Panc1 (cell line): ENCODE results near the gene SLC4A4.

Experiments
- POLR2AphosphoS5 ChIP-seq: IDR thresholded peaks from 2 replicates; pipeline ENCODE4 v1.6.1; 2012; ENCODE audit warnings: mild to moderate bottlenecking, low read depth, low read length, moderate library complexity
- SIN3A ChIP-seq: IDR thresholded peaks from 2 replicates; pipeline ENCODE4 v1.6.1; 2012; ENCODE audit warnings: low read depth, mild to moderate bottlenecking, low read length, moderate library complexity, borderline replicate concordance; ENCODE audit not compliant: insufficient read depth
- TCF7L2 ChIP-seq: IDR thresholded peaks from 2 replicates; pipeline ENCODE4 v1.6.1; 2011; ENCODE audit warnings: mild to moderate bottlenecking, low read depth, low read length, inconsistent platforms
- TF ChIP-seq, protein P1 (sequence below): fragments of 450-650 bp; IDR thresholded peaks from 2 replicates; pipeline ENCODE4 v1.5.1; 2017; ENCODE audit warnings: mild to moderate bottlenecking
- TF ChIP-seq, protein P2 (sequence below), 2 experiments: IDR thresholded peaks; 2 replicates each; pipeline ENCODE4 v1.6.1; 2011 to 2012; ENCODE audit warnings: low read depth in 2 of 2, control low read depth in 1 of 2, low read length in 1 of 2, mild to moderate bottlenecking in 1 of 2, moderate library complexity in 1 of 2; ENCODE audit not compliant: insufficient read depth in 1 of 2

DNA sequence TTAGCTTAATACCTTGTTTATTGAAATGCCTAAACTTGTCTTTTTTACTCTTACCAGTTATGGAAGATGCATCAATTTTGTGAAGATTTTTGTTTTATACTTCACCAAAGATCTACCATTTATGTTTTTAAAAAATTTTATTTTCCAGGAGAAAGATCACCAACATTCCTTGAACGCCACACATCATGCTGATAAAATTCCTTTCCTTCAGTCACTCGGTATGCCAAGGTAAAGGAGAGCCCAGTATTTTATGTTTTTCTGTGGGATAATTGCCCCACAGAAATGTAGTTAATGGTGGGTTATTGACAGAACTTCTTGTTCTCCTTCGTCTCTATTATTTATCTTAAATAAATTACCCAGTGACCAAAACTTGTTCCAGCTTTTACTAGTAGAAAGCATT lies 228.0 kb downstream of the SLC4A4 start:
- TF ChIP-seq, protein P1, sequence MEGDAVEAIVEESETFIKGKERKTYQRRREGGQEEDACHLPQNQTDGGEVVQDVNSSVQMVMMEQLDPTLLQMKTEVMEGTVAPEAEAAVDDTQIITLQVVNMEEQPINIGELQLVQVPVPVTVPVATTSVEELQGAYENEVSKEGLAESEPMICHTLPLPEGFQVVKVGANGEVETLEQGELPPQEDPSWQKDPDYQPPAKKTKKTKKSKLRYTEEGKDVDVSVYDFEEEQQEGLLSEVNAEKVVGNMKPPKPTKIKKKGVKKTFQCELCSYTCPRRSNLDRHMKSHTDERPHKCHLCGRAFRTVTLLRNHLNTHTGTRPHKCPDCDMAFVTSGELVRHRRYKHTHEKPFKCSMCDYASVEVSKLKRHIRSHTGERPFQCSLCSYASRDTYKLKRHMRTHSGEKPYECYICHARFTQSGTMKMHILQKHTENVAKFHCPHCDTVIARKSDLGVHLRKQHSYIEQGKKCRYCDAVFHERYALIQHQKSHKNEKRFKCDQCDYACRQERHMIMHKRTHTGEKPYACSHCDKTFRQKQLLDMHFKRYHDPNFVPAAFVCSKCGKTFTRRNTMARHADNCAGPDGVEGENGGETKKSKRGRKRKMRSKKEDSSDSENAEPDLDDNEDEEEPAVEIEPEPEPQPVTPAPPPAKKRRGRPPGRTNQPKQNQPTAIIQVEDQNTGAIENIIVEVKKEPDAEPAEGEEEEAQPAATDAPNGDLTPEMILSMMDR = no peak
- TF ChIP-seq SIN3A = no peak
- TF ChIP-seq, protein P2, sequence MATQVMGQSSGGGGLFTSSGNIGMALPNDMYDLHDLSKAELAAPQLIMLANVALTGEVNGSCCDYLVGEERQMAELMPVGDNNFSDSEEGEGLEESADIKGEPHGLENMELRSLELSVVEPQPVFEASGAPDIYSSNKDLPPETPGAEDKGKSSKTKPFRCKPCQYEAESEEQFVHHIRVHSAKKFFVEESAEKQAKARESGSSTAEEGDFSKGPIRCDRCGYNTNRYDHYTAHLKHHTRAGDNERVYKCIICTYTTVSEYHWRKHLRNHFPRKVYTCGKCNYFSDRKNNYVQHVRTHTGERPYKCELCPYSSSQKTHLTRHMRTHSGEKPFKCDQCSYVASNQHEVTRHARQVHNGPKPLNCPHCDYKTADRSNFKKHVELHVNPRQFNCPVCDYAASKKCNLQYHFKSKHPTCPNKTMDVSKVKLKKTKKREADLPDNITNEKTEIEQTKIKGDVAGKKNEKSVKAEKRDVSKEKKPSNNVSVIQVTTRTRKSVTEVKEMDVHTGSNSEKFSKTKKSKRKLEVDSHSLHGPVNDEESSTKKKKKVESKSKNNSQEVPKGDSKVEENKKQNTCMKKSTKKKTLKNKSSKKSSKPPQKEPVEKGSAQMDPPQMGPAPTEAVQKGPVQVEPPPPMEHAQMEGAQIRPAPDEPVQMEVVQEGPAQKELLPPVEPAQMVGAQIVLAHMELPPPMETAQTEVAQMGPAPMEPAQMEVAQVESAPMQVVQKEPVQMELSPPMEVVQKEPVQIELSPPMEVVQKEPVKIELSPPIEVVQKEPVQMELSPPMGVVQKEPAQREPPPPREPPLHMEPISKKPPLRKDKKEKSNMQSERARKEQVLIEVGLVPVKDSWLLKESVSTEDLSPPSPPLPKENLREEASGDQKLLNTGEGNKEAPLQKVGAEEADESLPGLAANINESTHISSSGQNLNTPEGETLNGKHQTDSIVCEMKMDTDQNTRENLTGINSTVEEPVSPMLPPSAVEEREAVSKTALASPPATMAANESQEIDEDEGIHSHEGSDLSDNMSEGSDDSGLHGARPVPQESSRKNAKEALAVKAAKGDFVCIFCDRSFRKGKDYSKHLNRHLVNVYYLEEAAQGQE (IDR thresholded peaks at IDR 0.05; ENCODE audit: insufficient read depth in 1 of 2, low read depth in 2 of 2, low read length in 1 of 2) = no peak
- no peak for TF ChIP-seq TCF7L2
- no peak for TF ChIP-seq POLR2AphosphoS5
